Cardiac muscle cell (in vitro differentiated cells and primary cell): ENCODE measurements around the gene GAGE12D. TPM values are rescaled to one million over a fixed set of nuclear protein-coding genes. Genes with fewer than 3 reads are reported as not detected.
"Not testable (repeated sequence)": the region's sequence is repeated elsewhere in the genome, so short reads cannot be mapped to it uniquely, and the experiment has no call there.

Experiments
- DNase-seq, 2 donors: peaks; one replicate each; pipeline versions ENCODE4 v3.0.0 to v3.0.0-alpha.2; 2010 to 2017; ENCODE audit warnings: low read depth in 1 of 2, low spot score in 1 of 2
- H3K27ac ChIP-seq: fragments of 200-600 bp; sonication (generic); 2 replicates; pipeline ENCODE4 v1.5.1; 2016
- H3K27me3 ChIP-seq: fragments of 200-600 bp; sonication (generic); 2 replicates; pipeline ENCODE4 v1.6.0; 2016; ENCODE audit warnings: control low read depth
- H3K36me3 ChIP-seq: fragments of 200-600 bp; sonication (generic); 2 replicates; pipeline ENCODE4 v1.5.1; 2016; ENCODE audit warnings: control low read depth
- H3K4me1 ChIP-seq: fragments of 200-600 bp; sonication (generic); 2 replicates; pipeline ENCODE4 v1.8.1; 2017; ENCODE audit warnings: low read depth, mild to moderate bottlenecking, mixed run types
- H3K4me3 ChIP-seq: fragments of 200-600 bp; sonication (generic); 2 replicates; pipeline ENCODE4 v1.5.1; 2016; ENCODE audit warnings: mild to moderate bottlenecking
- H3K9me3 ChIP-seq: fragments of 200-600 bp; sonication (generic); 2 replicates; pipeline ENCODE4 v1.5.1; 2017; ENCODE audit warnings: low read depth, mild to moderate bottlenecking, control low read depth
- polyA plus RNA-seq: library from polyadenylated mRNA; unstranded; fragments of >200 nt; fragmentation: Nextera tagmentation; extraction: Ambion mirVana; gene quantifications from 2 replicates; pipeline ENCODE4 v1.2.1, GENCODE V29; 2016
- total RNA-seq: library from RNA; depleted of rRNA; stranded (reverse); fragments of >200 nt; gene quantifications from 2 replicates; pipeline ENCODE4 v1.2.3, GENCODE V29; 2016

Gene GAGE12D
- total RNA-seq (not detected in 2 replicates), polyA plus RNA-seq (not detected in 2 replicates)

GRCh38 chrX:49541433-49541832 lies at the start of gene GAGE12D:
TSS of gene GAGE12D (plus strand) at chrX:49541733. CDS start at chrX:49542888, 1,155 bp downstream.
- DNase-seq, H3K4me1 ChIP-seq, H3K9me3 ChIP-seq, H3K27ac ChIP-seq, H3K27me3 ChIP-seq, H3K4me3 ChIP-seq, H3K36me3 ChIP-seq: not testable (repeated sequence)

- H3K27ac ChIP-seq, DNase-seq, H3K9me3 ChIP-seq, H3K4me1 ChIP-seq, H3K36me3 ChIP-seq, H3K4me3 ChIP-seq, H3K27me3 ChIP-seq: not testable (repeated sequence)
Observed at GRCh38 chrX:49531877-49532276, 9.7 kb upstream of the GAGE12D start, which contains the start of gene GAGE12C. TSS of gene GAGE12C (plus strand) at chrX:49532177. CDS start at chrX:49533332, 1,155 bp downstream.

GRCh38 chrX:49550989-49551388 lies 9.5 kb downstream of the GAGE12D start, which contains the start of gene GAGE12E:
TSS of gene GAGE12E (plus strand) at chrX:49551289. CDS start at chrX:49552444, 1,155 bp downstream.
- H3K27me3 ChIP-seq, H3K9me3 ChIP-seq, H3K27ac ChIP-seq, H3K4me1 ChIP-seq, H3K36me3 ChIP-seq, DNase-seq, H3K4me3 ChIP-seq: not testable (repeated sequence)

- not testable (repeated sequence) for H3K27me3 ChIP-seq, H3K36me3 ChIP-seq, H3K27ac ChIP-seq, H3K4me1 ChIP-seq, H3K9me3 ChIP-seq, DNase-seq, H3K4me3 ChIP-seq
Observed at GRCh38 chrX:49560542-49560941, 19.0 kb downstream of the GAGE12D start, which contains the start of gene GAGE12F. TSS of gene GAGE12F (plus strand) at chrX:49560842. CDS start at chrX:49561997, 1,155 bp downstream.

GRCh38 chrX:49568728-49569127 lies 27.2 kb downstream of the GAGE12D start:
- H3K4me3 ChIP-seq, H3K27me3 ChIP-seq, H3K36me3 ChIP-seq, H3K27ac ChIP-seq, H3K4me1 ChIP-seq, H3K9me3 ChIP-seq, DNase-seq: not testable (repeated sequence)

GRCh38 chrX:49569152-49569551 lies 27.6 kb downstream of the GAGE12D start:
- H3K9me3 ChIP-seq, H3K27ac ChIP-seq, H3K27me3 ChIP-seq, H3K4me1 ChIP-seq, DNase-seq, H3K4me3 ChIP-seq, H3K36me3 ChIP-seq: not testable (repeated sequence)

- not testable (repeated sequence) for H3K4me3 ChIP-seq, H3K9me3 ChIP-seq, DNase-seq, H3K27ac ChIP-seq, H3K36me3 ChIP-seq, H3K27me3 ChIP-seq, H3K4me1 ChIP-seq
Observed at GRCh38 chrX:49570100-49570499, 28.6 kb downstream of the GAGE12D start, which contains the start of gene GAGE12G. TSS of gene GAGE12G (plus strand) at chrX:49570400. CDS start at chrX:49571555, 1,155 bp downstream.

GRCh38 chrX:49579649-49580048 lies 38.1 kb downstream of the GAGE12D start, which contains the start of gene GAGE12H:
TSS of gene GAGE12H (plus strand) at chrX:49579949. CDS start at chrX:49581104, 1,155 bp downstream.
- DNase-seq, H3K4me3 ChIP-seq, H3K9me3 ChIP-seq, H3K4me1 ChIP-seq, H3K27ac ChIP-seq, H3K27me3 ChIP-seq, H3K36me3 ChIP-seq: not testable (repeated sequence)

GRCh38 chrX:49589196-49589595 lies 47.7 kb downstream of the GAGE12D start, which contains the start of gene GAGE2A:
TSS of gene GAGE2A (plus strand) at chrX:49589496. CDS start at chrX:49590651, 1,155 bp downstream.
- H3K27ac ChIP-seq, H3K4me3 ChIP-seq, H3K4me1 ChIP-seq, H3K36me3 ChIP-seq, H3K27me3 ChIP-seq, DNase-seq, H3K9me3 ChIP-seq: not testable (repeated sequence)

- not testable (repeated sequence) for H3K9me3 ChIP-seq, H3K4me1 ChIP-seq, DNase-seq
Observed at GRCh38 chrX:49589769-49590478, 48.4 kb downstream of the GAGE12D start.

GRCh38 chrX:49590488-49590887 lies 49.0 kb downstream of the GAGE12D start:
- not testable (repeated sequence) for H3K4me3 ChIP-seq, H3K4me1 ChIP-seq, H3K9me3 ChIP-seq, H3K27me3 ChIP-seq, H3K27ac ChIP-seq, H3K36me3 ChIP-seq, DNase-seq

More at GRCh38 chrX:49589769-49590478, 48.4 kb downstream of the GAGE12D start:
- not testable (repeated sequence) for H3K27ac ChIP-seq, H3K27me3 ChIP-seq, H3K36me3 ChIP-seq, H3K4me3 ChIP-seq

Other genes starting within 250 kb of the GAGE12D start
- gene GAGE10, start 238.1 kb upstream of the GAGE12D start, total RNA-seq, result not detected in 2 replicates
- gene GAGE10, start 238.1 kb upstream of the GAGE12D start, polyA plus RNA-seq, result 1.0 TPM in 1 of 2 replicates, not detected in the other
- not detected in 2 replicates for gene GAGE12J, start 219.7 kb upstream of the GAGE12D start, total RNA-seq
- not detected in 2 replicates for gene GAGE12J, start 219.7 kb upstream of the GAGE12D start, polyA plus RNA-seq
- gene GAGE13, start 210.2 kb upstream of the GAGE12D start, total RNA-seq, result not detected in 2 replicates
- gene GAGE13, start 210.2 kb upstream of the GAGE12D start, polyA plus RNA-seq, result 0.38 TPM in 1 of 2 replicates, not detected in the other
- not detected in 2 replicates for gene GAGE12C, start 9.6 kb upstream of the GAGE12D start, total RNA-seq
- gene GAGE12C, start 9.6 kb upstream of the GAGE12D start, polyA plus RNA-seq, result not detected in 2 replicates
- gene GAGE12E, start 9.6 kb downstream of the GAGE12D start, total RNA-seq, result not detected in 2 replicates
- gene GAGE12E, start 9.6 kb downstream of the GAGE12D start, polyA plus RNA-seq, result not detected in 2 replicates
- gene GAGE12F, start 19.1 kb downstream of the GAGE12D start, total RNA-seq, result not detected in 2 replicates
- gene GAGE12F, start 19.1 kb downstream of the GAGE12D start, polyA plus RNA-seq, result not detected in 2 replicates
- gene GAGE12G, start 28.7 kb downstream of the GAGE12D start, total RNA-seq, result not detected in 2 replicates
- gene GAGE12G, start 28.7 kb downstream of the GAGE12D start, polyA plus RNA-seq, result not detected in 2 replicates
- not detected in 2 replicates for gene GAGE12H, start 38.2 kb downstream of the GAGE12D start, total RNA-seq
- gene GAGE12H, start 38.2 kb downstream of the GAGE12D start, polyA plus RNA-seq, result not detected in 2 replicates
- gene GAGE2A, start 47.8 kb downstream of the GAGE12D start, total RNA-seq, result not detected in 2 replicates
- not detected in 2 replicates for gene GAGE2A, start 47.8 kb downstream of the GAGE12D start, polyA plus RNA-seq
- not detected in 2 replicates for gene GAGE1, start 57.3 kb downstream of the GAGE12D start, total RNA-seq
- not detected in 2 replicates for gene GAGE1, start 57.3 kb downstream of the GAGE12D start, polyA plus RNA-seq
- gene PAGE1, start 154.3 kb downstream of the GAGE12D start, total RNA-seq, result not detected in 2 replicates
- gene PAGE1, start 154.3 kb downstream of the GAGE12D start, polyA plus RNA-seq, result not detected in 2 replicates